ENCODE measurements around the gene RXFP4. TPM values are rescaled to one million over a fixed set of nuclear protein-coding genes. Genes with fewer than 3 reads are reported as not detected.
"Not testable (repeated sequence)": the region's sequence is repeated elsewhere in the genome, so short reads cannot be mapped to it uniquely, and the experiment has no call there.

RXFP4 gene
- total and polyA plus RNA-seq, 9 of the 15 experiments (the other 6 are each of a cell fraction or from before 2014, with no cell fraction given): 0.64 TPM; not detected in 8

GRCh38 chr1:155929057-155929456 lies 12.4 kb upstream of the RXFP4 start (continued):
- TF ChIP-seq CAMTA2 (CRISPR knock-in tag; conservative IDR thresholded peaks at IDR 0.05): no peak
- peak; percentile 76 for TF ChIP-seq FOSL1 (tag; conservative IDR thresholded peaks at IDR 0.05)
- no peak for TF ChIP-seq TBL1XR1 (IDR thresholded peaks at IDR 0.05; ENCODE audit: low read length in 2 of 2)
- TF ChIP-seq ARID3B (CRISPR knock-in tag; IDR thresholded peaks at IDR 0.05; ENCODE audit: borderline replicate concordance): no peak
- no peak for TF ChIP-seq MAFG (tag; conservative IDR thresholded peaks at IDR 0.05)
- peak; percentile 32; the same call in 1 of the 2 replicates for TF ChIP-seq JUND (IDR thresholded peaks at IDR 0.05; ENCODE audit: borderline replicate concordance, low read depth, low read length)
- TF ChIP-seq JUND (tag; IDR thresholded peaks at IDR 0.05; ENCODE audit: borderline replicate concordance, low read depth, low read length): no peak

GRCh38 chr1:155930725-155931124 lies 10.7 kb upstream of the RXFP4 start:
- DNase-seq (ENCODE audit: extremely low read depth in 1 of 4, low spot score in 3 of 4); H3K4me2 ChIP-seq (ENCODE audit: insufficient read depth, low read length); CTCF ChIA-PET (ENCODE audit: low intra/inter-chr PET ratio); H2AFZ ChIP-seq (ENCODE audit: low read depth, low read length); H3K27ac ChIP-seq (ENCODE audit: extremely low read depth, low read depth, low read length); ATAC-seq; H4K20me1 ChIP-seq (replicated peaks; ENCODE audit: control insufficient read depth, insufficient read depth, low read length); H3K4me3 ChIP-seq; H3K9me1 ChIP-seq (ENCODE audit: control insufficient read depth, insufficient read depth, low read length); H3K9me3 ChIP-seq (replicated peaks; ENCODE audit: control insufficient read depth, insufficient read depth, low read depth, low read length); FAIRE-seq; H3K27me3 ChIP-seq (ENCODE audit: control insufficient read depth in 2 of 2, insufficient read depth in 2 of 2, low read length in 2 of 2); BruUV-seq (replicated peaks): not testable (repeated sequence)
- POLR2A ChIA-PET: interaction anchor here (0.6 to 6.3 kb wide), 9 partner anchors 9 to 168 kb away, joined by 3 to 100 read pairs (median 3); no protein-coding TSS in a partner anchor
- peaks cover 12 to 13% of the 10 kb centered on the region in 2 experiments; a peak in 4 of 5 replicates for H3K4me1 ChIP-seq (replicated peaks in 1 of 2; ENCODE audit: control insufficient read depth in 2 of 2, insufficient read depth in 2 of 2, low read length in 2 of 2)
- in situ Hi-C loops (cut with MboI): loop anchor here (5.0 kb wide), 1 partner anchor 137 kb away; no protein-coding TSS in a partner anchor
- peaks cover 80% of the 10 kb centered on the region for H3K36me3 ChIP-seq (ENCODE audit: control insufficient read depth, insufficient read depth, low read length)
- H3K9ac ChIP-seq (ENCODE audit: insufficient read depth in 1 of 2, low read depth in 2 of 2, low read length in 2 of 2): peak overlapping the region in 1 of 2 experiments; percentile 69; a peak in 2 of 4 replicates
- intact Hi-C loops (cut with micrococcal nuclease): loop anchor here (10.0 kb wide), 1 partner anchor 194 kb away; no protein-coding TSS in a partner anchor
- WGBS (ENCODE audit: insufficient coverage, low coverage, missing lambda C conversion rate): 92% methylated on average over 10 of the region's 10 CpGs
- peaks cover 72% of the 10 kb centered on the region for H3K79me2 ChIP-seq (ENCODE audit: control insufficient read depth, insufficient read depth, low read length)
